Stimulated activated CD4-positive, alpha-beta T cell treated with anti-CD3 and anti-CD28 coated beads, TNF-alpha, amount 100 ng/mL, for 4 hours (primary cell): ENCODE results near the gene DYNLL1.
A peak's percentile ranks its signal among the peaks of the same experiment; 100 is the strongest.
"Not testable (repeated sequence)": the region's sequence is repeated elsewhere in the genome, so short reads cannot be mapped to it uniquely, and the experiment has no call there.

Experiments used
- DNase-seq, 3 experiments: peaks; one replicate each; pipeline ENCODE4 v3.0.0-alpha.2; 2020; ENCODE audit warnings: low read depth in 3 of 3

DYNLL1 gene

DNA sequence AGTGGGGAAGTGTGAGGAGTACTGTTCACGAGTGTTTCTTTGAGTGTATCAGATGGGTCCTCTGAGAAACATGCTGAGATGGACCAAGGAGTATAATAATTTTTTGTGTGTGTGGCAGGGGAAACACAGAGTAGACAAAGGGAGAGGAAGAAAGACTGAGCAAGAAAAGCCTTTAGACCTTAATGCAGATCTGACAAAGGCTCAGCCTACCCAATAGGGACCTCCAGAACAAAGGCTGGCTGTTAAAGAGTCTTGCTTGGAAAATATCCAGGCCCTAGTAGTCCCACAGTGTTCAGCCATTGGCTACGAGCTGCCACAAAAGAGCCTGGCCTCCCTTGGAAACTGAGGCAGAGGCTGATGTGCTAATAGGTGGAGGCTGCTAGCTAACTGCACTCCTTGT, 19.6 kb downstream of the DYNLL1 start:
- no peak for DNase-seq

DNA sequence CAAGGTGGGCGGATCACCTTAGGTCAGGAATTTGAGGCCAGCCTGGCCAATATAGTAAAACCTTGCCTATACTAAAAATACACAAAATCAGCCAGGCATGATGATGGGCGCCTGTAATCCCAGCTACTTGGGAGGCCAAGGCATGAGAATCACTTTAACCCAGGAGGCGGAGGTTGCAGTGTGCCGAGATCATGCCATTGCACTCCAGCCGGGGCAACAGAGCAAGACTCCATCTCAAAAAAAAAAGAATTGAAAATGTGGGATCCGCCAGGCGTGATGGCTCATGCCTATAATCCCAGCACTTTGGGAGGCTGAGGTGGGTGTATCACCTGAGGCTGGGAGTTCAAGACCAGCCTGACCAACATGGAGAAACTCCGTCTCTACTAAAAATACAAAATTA, 23.4 kb downstream of the DYNLL1 start:
- DNase-seq, result not testable (repeated sequence)

DNA sequence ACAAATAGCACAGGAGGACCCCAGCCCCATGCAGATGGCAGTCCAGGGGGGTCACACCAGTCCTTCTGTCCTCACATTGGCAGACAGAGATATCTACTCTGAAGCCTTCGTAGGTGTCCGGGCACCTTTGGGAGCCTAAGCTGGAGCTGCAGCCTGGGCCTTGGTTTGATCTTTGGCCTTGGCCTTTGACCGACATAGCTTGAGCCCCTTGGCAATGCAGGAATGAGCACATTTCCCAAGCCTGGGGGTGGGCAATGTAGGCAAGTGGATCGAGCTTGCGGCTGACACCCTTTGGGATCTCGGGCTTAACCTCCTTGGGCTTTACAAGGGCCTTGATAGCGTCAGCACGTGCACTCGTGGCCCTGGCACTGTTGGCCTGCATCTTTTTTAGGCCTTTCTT, 26.7 kb downstream of the DYNLL1 start:
- DNase-seq, result no peak

DNA sequence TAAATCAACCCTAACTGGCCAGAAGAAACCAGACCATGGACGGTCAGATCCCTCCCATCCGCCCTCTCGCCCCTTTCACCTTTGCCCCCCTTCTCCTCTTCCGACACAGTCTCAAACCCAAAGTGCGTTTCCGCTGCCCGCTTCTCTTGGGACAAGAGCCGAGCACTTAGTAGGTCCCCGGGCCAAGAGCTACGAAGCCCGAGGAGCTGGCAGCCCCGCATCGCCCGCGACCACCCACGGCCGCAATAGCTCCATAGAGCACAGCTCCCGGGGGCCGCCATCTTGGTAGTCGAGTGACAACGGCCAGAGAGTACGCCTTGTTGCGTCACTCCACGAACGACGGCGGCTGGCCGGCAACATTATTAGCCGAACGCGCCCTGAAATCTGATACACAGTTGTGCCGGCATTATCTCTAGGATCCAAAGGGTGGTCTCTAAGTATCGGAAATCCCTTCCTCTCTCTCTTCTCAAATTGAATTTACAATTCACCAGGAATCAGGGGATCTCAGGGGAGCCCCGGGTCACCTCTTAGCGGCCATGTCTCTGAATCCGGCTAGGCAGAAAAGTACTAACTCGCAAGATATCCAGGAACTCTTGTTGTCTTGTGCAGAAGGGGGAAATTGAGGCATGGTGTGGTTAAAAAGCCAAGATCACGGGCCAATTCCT, 33.1 kb downstream of the DYNLL1 start, which contains the start of gene COQ5:
Gene COQ5 (minus strand): TSS at position 298 of the 665 bp plus-strand sequence. CDS start 17 bp downstream, at position 281.
- peak; percentile 65 to 70 (median 70) for DNase-seq

DNA sequence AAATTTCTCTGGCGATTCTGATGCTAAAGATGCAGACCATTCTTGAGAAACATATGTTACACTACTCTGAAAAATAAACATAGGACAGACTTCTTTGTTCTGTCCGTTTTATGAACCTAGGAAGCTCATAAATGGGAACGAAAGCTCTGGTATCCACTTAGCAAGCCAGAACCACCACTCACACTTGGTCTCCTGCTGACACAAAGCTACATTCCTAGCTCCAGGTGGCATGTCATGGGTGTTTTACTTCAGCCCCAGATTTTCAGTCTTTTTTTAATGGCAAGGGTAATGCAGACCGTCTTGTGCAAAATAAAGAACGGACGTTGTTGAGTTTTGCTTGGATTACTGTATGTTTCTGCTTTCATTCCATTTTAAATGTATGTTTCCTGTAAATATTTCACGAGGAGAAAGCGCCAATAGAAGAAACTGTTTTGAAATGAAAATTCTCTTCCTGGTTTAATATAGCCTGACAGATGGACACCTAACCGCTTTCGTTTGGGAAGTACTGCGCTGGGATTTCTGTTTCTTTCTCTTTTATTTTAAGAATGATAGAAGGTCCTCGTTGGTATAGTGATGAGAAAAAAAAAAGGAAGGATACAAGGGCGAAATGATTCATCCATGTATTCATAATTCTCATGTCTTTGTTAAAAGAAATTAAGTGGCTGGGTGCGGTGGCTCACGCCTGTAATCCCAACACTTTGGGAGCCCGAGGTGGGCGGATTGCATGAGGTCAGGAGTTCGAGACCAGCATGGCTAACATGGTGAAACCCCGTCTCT, 33.9 kb downstream of the DYNLL1 start:
- no peak for DNase-seq

DNA sequence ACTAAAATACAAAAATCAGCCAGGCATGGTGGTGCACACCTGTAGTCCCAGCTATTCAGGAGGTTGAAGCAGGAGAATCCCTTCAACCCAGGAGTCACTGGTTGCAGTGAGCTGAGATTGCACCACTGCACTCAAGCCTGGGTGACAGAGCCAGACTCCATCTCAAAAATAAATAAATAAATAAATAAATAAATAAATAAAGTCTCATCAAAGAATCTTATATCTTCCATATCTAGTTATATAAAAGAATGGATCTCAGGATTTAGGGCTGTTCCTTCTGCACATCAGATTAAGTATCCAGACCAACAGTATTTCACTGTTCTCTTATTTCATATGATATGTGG, 34.5 kb downstream of the DYNLL1 start:
- DNase-seq, result not testable (repeated sequence)

DNA sequence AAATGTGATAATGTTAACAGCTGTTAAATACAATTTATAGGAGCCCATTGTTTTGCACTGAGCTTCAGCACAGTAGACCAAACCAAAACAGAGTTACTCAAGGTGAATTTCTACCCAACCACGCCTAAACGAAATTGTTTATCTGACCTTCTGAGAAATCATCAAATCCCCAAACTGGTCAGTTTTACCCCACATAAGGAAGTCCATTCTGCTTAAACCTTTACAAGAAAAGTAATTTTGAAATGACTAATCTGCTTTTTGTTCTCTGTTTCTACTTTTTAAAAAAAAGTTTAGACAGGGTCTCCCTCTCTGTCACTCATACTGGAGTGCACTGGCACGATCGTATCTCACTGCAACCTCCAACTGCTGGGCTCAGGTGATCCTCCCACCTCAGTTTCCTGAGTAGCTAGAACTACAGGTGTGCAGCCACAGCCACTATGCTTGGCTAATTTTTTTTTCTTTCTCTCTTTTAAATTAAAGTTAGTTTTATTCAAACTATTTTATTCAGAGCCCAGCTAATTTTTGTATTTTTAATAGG, 36.9 kb downstream of the DYNLL1 start:
- DNase-seq, result no peak

DNA sequence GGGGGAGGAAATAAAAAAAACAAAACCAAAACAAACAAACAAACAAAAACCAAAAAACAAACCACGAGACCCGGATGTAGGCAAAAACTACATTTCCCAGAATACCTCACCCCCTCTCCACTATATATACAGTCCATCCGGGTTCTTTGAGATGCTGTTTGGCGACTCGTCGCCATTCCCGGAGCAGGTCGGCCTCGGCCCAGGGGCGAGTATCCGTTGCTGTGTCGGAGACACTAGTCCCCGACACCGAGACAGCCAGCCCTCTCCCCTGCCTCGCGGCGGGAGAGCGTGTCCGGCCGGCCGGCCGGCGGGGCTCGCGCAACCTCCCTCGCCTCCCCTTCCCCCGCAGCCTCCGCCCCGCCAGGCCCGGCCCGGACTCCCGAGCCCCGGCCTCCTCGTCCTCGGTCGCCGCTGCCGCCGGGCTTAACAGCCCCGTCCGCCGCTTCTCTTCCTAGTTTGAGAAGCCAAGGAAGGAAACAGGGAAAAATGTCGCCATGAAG, 38.3 kb downstream of the DYNLL1 start, which contains the start of gene RNF10:
Gene RNF10 (plus strand): TSS at position 154 of the 500 bp plus-strand sequence. CDS start 456 bp downstream, outside the sequence.
- peak in 2 of 3 experiments; percentile 43 to 53 for DNase-seq

DNA sequence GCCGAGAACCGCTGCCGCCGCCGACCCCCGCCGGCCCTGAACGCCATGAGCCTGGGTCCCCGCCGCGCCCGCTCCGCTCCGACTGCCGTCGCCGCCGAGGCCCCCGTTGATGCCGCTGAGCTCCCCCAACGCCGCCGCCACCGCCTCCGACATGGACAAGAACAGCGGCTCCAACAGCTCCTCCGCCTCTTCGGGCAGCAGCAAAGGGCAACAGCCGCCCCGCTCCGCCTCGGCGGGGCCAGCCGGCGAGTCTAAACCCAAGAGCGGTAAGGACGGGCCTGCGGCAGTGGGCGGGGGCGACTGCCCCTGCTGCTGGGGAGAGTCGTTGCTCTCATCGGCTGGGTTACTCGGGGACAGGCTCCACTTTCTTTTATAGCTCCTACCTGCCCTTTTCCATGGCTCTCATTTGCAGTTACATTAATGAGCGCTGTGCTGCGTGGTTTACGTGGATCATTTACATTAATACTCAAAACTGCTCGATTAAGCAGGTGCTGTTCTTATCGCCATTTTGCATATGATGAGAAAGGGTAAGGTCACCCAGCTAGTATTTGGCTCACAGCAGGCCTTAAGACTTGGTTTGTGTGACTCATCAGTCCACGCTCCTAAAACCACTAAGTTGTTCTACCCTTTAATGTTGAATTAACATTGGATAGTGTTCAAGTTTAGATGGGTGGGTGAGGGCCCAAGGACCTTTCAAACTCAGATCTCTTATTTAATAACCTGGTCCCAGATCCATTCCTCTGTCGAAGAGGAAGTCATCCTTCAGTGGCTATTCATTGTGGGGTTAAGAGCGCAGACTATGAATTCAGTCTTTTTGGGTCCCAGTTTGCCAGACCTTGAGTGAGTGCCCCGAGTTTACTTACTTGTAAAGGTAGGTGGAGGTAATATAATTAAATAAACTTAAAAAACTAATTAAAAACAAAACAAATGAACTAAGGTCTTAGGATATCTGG, 39.1 kb downstream of the DYNLL1 start:
- DNase-seq, result peak; percentile 8 to 46 (median 18)

DNA sequence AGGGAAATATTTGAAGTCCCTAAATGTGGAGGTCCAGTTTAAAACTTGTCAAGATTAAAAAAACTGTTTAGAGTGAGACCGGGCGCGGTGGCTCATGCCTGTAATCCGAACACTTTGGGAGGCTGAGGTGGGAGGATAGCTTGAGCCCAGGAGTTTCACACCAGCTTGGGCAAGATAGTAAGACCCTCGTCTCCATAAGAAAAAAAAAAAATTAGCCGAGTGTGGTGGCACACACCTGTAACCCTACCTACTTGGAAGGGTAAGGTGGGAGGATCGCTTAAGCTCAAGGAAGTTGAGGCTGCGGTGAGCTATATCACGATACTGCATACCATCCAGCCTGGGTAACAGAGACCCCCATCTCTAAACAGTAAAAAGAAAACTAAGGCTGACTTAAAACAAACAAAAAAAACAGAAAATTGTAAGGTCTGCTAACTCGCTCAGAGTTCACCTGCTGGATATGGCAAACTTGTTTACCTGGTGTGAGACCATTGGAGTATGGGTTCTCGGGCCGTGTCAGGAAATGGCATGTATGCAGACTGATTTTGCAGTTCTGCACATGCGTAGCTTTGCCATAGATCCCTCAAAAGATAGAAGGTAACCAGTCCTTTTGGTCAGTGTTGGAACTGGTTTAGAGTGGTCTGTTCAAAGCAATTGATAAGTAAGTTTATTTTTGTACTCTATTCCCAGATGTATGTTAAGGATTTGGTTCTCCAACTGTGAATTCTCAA, 40.3 kb downstream of the DYNLL1 start:
- DNase-seq, result no peak

DNA sequence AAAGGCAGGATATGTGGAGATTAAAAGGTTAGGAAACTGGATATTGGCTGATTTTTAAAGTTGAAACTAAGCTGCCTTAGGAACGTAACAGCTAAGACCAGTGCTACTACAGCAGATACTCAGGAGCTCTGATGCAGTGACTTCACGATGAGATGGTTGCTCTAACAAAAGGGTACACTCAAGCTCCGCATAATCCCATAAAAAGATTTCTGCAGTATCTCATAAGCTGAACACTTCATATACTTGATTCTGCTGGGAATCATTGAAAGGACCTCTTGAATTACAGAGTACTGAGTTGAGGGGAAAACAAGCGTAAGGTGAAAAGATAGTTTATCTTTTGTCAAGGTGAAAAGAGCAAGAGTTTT, 41.9 kb downstream of the DYNLL1 start:
- DNase-seq, result no peak

DNA sequence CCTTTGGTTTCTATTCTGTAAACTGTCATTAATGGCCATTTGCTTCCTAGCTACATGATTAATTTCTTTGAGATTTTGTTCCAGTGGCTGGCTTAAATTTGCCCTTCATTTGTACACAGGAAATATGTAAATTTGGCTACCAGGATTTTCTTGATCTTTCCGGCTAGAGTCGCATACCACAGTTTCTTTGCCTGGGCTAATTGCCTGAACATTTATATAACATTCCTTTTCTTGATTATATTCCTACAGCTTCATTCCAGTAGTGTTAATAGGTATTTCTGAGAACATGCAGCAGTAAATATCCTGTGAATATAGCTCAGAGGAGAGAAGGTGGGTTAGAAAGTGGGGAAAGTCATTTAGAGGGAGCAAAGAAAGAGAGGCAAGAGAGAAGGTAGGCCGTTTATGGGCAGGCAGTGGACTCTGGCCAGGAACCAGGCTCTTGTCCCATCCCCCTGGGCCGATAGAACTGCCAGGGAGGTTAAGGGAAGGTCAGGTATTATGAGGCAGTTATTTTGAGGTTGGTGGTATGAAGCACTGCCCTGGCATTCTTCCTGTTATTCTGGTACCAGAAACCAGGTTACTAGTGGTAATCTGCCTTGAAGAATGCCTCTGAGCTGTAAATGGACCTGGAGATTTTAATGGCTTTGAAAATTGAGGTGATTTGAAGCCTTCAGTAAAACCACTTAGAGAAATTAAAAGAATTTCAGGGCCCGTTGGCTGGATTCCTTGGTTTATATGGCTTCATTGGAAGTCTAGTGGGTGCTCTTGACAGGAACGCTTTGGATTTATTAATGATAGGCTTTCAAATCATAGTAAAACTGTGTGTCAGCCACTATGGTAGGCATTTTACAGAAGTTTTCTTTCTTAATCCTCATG, 42.6 kb downstream of the DYNLL1 start:
- DNase-seq, result no peak

DNA sequence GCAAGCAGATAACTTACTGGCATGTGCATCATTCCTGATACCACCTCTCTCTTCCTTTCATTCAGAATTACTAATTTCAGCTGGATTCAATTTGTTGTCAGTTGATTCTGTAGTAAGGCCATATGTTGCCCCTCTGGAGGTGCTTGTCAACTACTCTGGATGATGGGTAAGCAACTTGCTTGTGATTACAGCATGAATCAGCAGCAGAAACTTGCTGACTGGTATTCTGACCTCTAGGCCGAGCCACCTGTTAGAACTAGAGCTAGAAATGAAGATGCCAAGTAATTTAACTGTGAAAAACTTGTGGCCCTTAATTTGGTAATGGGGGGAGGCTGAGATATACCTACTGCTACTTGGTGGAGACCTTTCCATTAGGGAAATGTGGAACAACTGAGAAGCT, 43.4 kb downstream of the DYNLL1 start:
- no peak for DNase-seq

DNA sequence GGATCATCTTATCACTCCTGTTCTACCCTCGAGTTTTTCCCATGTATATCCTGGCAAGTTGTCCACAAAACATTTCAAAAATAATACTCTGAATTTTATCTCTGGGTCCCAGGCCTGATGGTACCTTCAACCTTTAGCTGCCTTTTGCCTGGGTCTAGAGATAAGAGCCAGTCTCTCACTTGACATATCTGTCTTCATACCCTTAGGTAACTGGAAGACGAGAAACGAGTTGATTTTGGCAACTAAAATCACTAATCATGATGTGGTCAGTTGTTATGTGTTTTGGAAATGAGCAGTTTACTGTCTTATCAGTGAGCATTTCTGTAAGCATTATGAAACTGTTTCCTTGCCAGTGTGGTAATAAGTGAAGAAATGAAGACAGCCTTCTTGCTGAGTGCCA, 44.5 kb downstream of the DYNLL1 start:
- no peak for DNase-seq

DNA sequence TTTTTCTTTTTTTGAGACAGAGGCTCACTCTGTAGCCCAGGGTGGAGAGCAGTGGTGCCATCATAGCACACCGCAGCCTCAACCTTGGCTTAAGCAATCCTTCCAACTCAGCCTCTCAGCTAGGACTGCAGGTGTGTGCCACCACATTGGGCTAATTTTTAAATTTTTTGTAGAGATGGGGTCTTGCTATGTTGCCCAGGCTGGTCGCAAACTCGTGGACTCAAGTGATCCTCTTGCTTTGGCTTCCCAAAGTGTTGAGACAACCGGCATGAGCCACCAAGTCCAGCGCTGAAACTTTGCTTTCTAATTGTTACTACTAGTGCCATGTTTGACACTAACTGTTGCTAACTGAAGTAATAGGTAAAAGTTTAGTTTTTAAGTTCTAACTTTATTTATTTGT, 46.3 kb downstream of the DYNLL1 start:
- no peak for DNase-seq

DNA sequence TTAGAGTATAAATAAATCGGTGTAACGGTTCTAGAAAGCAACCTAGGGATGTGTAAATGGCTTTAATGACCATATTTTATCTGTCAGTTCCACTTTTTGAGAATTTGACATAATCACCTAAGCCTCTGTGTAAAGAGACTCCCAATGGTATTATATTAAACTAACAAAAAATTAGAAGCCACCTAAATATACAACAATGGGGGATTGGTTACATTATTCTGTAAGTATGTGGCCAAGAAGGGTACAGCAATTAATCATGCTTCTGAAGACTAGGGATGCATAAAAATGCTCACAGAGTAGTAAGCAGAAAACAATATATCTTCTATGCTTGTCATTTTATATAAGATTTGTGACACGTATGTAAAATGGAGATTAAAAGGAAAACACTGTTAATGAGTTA, 48.8 kb downstream of the DYNLL1 start:
- no peak for DNase-seq

DNA sequence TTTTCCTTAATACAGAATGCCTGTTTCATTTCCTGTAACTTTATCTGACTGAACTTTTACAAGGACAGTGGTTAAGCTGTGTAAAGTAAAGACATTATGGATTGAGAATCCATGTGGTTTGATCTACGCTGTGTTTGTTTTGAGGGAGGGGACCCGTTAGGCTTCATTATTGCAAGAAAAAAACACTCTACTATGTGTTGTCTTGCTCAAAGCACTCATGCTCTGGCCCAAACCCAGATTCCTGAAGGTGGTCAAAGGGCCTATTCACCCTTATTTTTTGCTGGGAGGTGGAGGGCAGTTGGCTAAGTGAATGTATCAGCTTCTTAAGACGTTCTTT, 50.1 kb downstream of the DYNLL1 start:
- no peak for DNase-seq
